Liver (tissue), 9 donors: ENCODE data around the gene AMPD1. TPM values are rescaled to one million over a fixed set of nuclear protein-coding genes. Genes with fewer than 3 reads are reported as not detected.

ENCODE experiments used
- DNase-seq: peaks from one replicate; pipeline ENCODE4 v3.0.0-alpha.2; 2017; ENCODE audit warnings: low spot score
- H3K27ac ChIP-seq, 2 donors: one replicate each; pipeline ENCODE4 v1.7.0; 2013; ENCODE audit warnings: inconsistent platforms in 2 of 2, low read length in 2 of 2, control low read depth in 1 of 2, low read depth in 1 of 2, mild to moderate bottlenecking in 1 of 2
- H3K27me3 ChIP-seq, 4 donors: one replicate each; pipeline versions ENCODE4 v1.6.1 to v1.7.0; 2013; ENCODE audit warnings: low read length in 3 of 4, inconsistent platforms in 1 of 4, mild to moderate bottlenecking in 1 of 4, moderate library complexity in 1 of 4; ENCODE audit not compliant: control insufficient read depth in 4 of 4, insufficient read depth in 4 of 4
- H3K36me3 ChIP-seq, 4 donors: one replicate each; pipeline versions ENCODE4 v1.6.1 to v1.7.0; 2013; ENCODE audit warnings: low read length in 3 of 4, mild to moderate bottlenecking in 3 of 4, low read depth in 1 of 4, moderate library complexity in 1 of 4; ENCODE audit not compliant: control insufficient read depth in 4 of 4, insufficient read depth in 3 of 4
- H3K4me1 ChIP-seq, 4 donors: one replicate each; pipeline versions ENCODE4 v1.6.1 to v1.7.0; 2013; ENCODE audit warnings: low read length in 3 of 4, mild to moderate bottlenecking in 3 of 4, moderate library complexity in 1 of 4; ENCODE audit not compliant: control insufficient read depth in 4 of 4, insufficient read depth in 4 of 4
- H3K4me3 ChIP-seq, 3 donors: one replicate each; pipeline versions ENCODE4 v1.6.1 to v1.7.0; 2013; ENCODE audit warnings: low read length in 3 of 3, control low read depth in 1 of 3, low read depth in 1 of 3, mild to moderate bottlenecking in 1 of 3
- H3K9ac ChIP-seq, 2 donors: one replicate each; pipeline ENCODE4 v1.7.0; 2013; ENCODE audit warnings: low read length in 2 of 2, mild to moderate bottlenecking in 2 of 2, moderate library complexity in 2 of 2, control low read depth in 1 of 2, low read depth in 1 of 2
- H3K9me3 ChIP-seq, 4 donors: one replicate each; pipeline versions ENCODE4 v1.6.1 to v1.7.0; 2013; ENCODE audit warnings: low read length in 3 of 4; ENCODE audit not compliant: control insufficient read depth in 4 of 4
- ATF3 ChIP-seq: IDR thresholded peaks from 2 replicates; pipeline ENCODE4 v1.6.1; 2016; ENCODE audit warnings: antibody characterized with exemption
- EGR1 ChIP-seq, 2 donors: IDR thresholded peaks; 2 replicates each; pipeline ENCODE4 v1.6.1; 2016 to 2018; ENCODE audit warnings: antibody characterized with exemption in 2 of 2, low read depth in 2 of 2
- FOXA2 ChIP-seq: IDR thresholded peaks from 2 replicates; pipeline ENCODE4 v1.6.1; 2016; ENCODE audit warnings: antibody characterized with exemption
- GABPA ChIP-seq, 2 donors: IDR thresholded peaks in 1 of 2; conservative IDR thresholded peaks in 1 of 2; 2 replicates each; pipeline ENCODE4 v1.6.1; 2016; ENCODE audit warnings: antibody characterized with exemption in 2 of 2, mild to moderate bottlenecking in 1 of 2, moderate library complexity in 1 of 2
- HNF4A ChIP-seq, 2 donors: conservative IDR thresholded peaks; 2 replicates each; pipeline ENCODE4 v1.6.1; 2016; ENCODE audit warnings: antibody characterized with exemption in 2 of 2, mild to moderate bottlenecking in 2 of 2
- HNF4G ChIP-seq: IDR thresholded peaks from 2 replicates; pipeline ENCODE4 v1.6.1; 2016; ENCODE audit warnings: antibody characterized with exemption
- JUND ChIP-seq, 2 donors: IDR thresholded peaks; 2 replicates each; pipeline ENCODE4 v1.6.1; 2016; ENCODE audit warnings: antibody characterized with exemption in 2 of 2
- MAX ChIP-seq: IDR thresholded peaks from 2 replicates; pipeline ENCODE4 v1.6.1; 2016; ENCODE audit warnings: antibody characterized with exemption
- NR2F2 ChIP-seq: IDR thresholded peaks from 2 replicates; pipeline ENCODE4 v1.6.1; 2016; ENCODE audit warnings: antibody characterized with exemption
- RAD21 ChIP-seq, 2 donors: IDR thresholded peaks; 2 replicates each; pipeline ENCODE4 v1.6.1; 2016; ENCODE audit warnings: antibody characterized with exemption in 2 of 2, mild to moderate bottlenecking in 2 of 2
- REST ChIP-seq: IDR thresholded peaks from 2 replicates; pipeline ENCODE4 v1.6.1; 2016; ENCODE audit warnings: antibody characterized with exemption, mild to moderate bottlenecking
- RXRA ChIP-seq, 2 donors: IDR thresholded peaks; 2 replicates each; pipeline ENCODE4 v1.6.1; 2017 to 2018; ENCODE audit warnings: antibody characterized with exemption in 2 of 2, mild to moderate bottlenecking in 1 of 2
- SP1 ChIP-seq: IDR thresholded peaks from 2 replicates; pipeline ENCODE4 v1.6.1; 2018; ENCODE audit warnings: antibody characterized with exemption, mild to moderate bottlenecking
- YY1 ChIP-seq: IDR thresholded peaks from 2 replicates; pipeline ENCODE4 v1.6.1; 2016; ENCODE audit warnings: antibody characterized with exemption, mild to moderate bottlenecking
- ZBTB33 ChIP-seq: IDR thresholded peaks from 2 replicates; pipeline ENCODE4 v1.6.1; 2016; ENCODE audit warnings: antibody characterized with exemption
- WGBS: extraction: QIAGEN DNeasy Blood & Tissue Kit; methylation state at CpG from one replicate; pipeline ENCODE4 v1.1.7; 2013; 5-methylcytosine and 5-hydroxymethylcytosine counted together
- polyA plus RNA-seq, 2 donors: library from polyadenylated mRNA; stranded (reverse) in 1 of 2; unstranded in 1 of 2; fragments of 200-250 nt in 1 of 2; fragments of >200 nt in 1 of 2; fragmentation: Nextera tagmentation in 1 of 2; extraction: Ambion mirVana in 1 of 2; gene quantifications; one replicate each; pipeline versions ENCODE4 v1.2.1 to v1.2.3, GENCODE V29; 2013 to 2015
- total RNA-seq, 2 donors: library from RNA; depleted of rRNA; stranded (reverse); fragments of >200 nt; gene quantifications; one replicate each; pipeline ENCODE4 v1.2.3, GENCODE V29; 2014
- donor health status: healthy.
- donor health status: healthy.
- donor health status: healthy.
- donor health status: healthy.
- donor health status: healthy.

The AMPD1 gene
- total and polyA plus RNA-seq, 4 donors: 0.03 TPM; not detected in 3

- TF ChIP-seq MAX (peak; percentile 77), RXRA (IDR thresholded peaks at IDR 0.05) (peak; percentile 79 to 90), RAD21 (IDR thresholded peaks at IDR 0.05) (peak; percentile 31 to 43), YY1 (peak; percentile 71)
Observed at GRCh38 chr1:114720492-114720891, 25.1 kb upstream of the AMPD1 start (continued).

GRCh38 chr1:114719424-114719787 is 24.1 kb upstream of the AMPD1 start:
- H3K4me1 ChIP-seq: peaks cover 11 to 59% (median 42%) of the 10 kb centered on the region in 4 donors
- no peaks in the 10 kb centered on the region for H3K27me3 ChIP-seq
- no peak overlapping the region for H3K4me3 ChIP-seq
- H3K36me3 ChIP-seq: peaks cover 8 to 48% (median 30%) of the 10 kb centered on the region in 4 donors
- H3K27ac ChIP-seq: no peak overlapping the region
- DNase-seq: no peak
- TF ChIP-seq SP1 (no peak), JUND (IDR thresholded peaks at IDR 0.05) (no peak), GABPA (IDR thresholded peaks at IDR 0.05 in 1 of 2, conservative IDR thresholded peaks at IDR 0.05 in 1 of 2) (no peak), EGR1 (IDR thresholded peaks at IDR 0.05; ENCODE audit: low read depth in 2 of 2) (no peak), REST (no peak), NR2F2 (no peak), MAX (no peak), ATF3 (no peak)
- H3K9me3 ChIP-seq: no peaks in the 10 kb centered on the region
- 67% methylated on average over 3 of the region's 3 CpGs for WGBS
- H3K9ac ChIP-seq: no peak overlapping the region

- H3K9ac ChIP-seq: no peak overlapping the region
- H3K9me3 ChIP-seq: no peaks in the 10 kb centered on the region
- 96% methylated on average over 11 of the region's 11 CpGs for WGBS
- H3K36me3 ChIP-seq: peaks cover 7 to 43% (median 29%) of the 10 kb centered on the region in 4 donors
- no peaks in the 10 kb centered on the region for H3K27me3 ChIP-seq
- no peak for TF ChIP-seq JUND (IDR thresholded peaks at IDR 0.05)
- TF ChIP-seq HNF4A (conservative IDR thresholded peaks at IDR 0.05): no peak
- TF ChIP-seq ATF3: no peak
- no peak for TF ChIP-seq MAX
- TF ChIP-seq FOXA2: no peak
- no peak for TF ChIP-seq RAD21 (IDR thresholded peaks at IDR 0.05)
- no peak for TF ChIP-seq NR2F2
- no peak for TF ChIP-seq ZBTB33
- no peak for TF ChIP-seq RXRA (IDR thresholded peaks at IDR 0.05)
- no peak for TF ChIP-seq REST
- no peak for TF ChIP-seq YY1
- TF ChIP-seq HNF4G: no peak
- no peak for TF ChIP-seq EGR1 (IDR thresholded peaks at IDR 0.05; ENCODE audit: low read depth in 2 of 2)
- H3K4me1 ChIP-seq: peaks cover 11 to 55% (median 39%) of the 10 kb centered on the region in 4 donors
- no peak overlapping the region for H3K27ac ChIP-seq
- no peak for DNase-seq
- H3K4me3 ChIP-seq: no peak overlapping the region
Observed at GRCh38 chr1:114718661-114719423, 23.5 kb upstream of the AMPD1 start.
